Smooth muscle cell of the brain vasculature (primary cell): Measurements from ENCODE around the gene DGCR8.
A peak's percentile ranks its signal among the peaks of the same experiment; 100 is the strongest.

ENCODE experiments used
- DNase-seq: peaks from one replicate; pipeline ENCODE4 v3.0.0-alpha.2; 2012; ENCODE audit warnings: low read depth, low spot score

DGCR8 gene

DNA sequence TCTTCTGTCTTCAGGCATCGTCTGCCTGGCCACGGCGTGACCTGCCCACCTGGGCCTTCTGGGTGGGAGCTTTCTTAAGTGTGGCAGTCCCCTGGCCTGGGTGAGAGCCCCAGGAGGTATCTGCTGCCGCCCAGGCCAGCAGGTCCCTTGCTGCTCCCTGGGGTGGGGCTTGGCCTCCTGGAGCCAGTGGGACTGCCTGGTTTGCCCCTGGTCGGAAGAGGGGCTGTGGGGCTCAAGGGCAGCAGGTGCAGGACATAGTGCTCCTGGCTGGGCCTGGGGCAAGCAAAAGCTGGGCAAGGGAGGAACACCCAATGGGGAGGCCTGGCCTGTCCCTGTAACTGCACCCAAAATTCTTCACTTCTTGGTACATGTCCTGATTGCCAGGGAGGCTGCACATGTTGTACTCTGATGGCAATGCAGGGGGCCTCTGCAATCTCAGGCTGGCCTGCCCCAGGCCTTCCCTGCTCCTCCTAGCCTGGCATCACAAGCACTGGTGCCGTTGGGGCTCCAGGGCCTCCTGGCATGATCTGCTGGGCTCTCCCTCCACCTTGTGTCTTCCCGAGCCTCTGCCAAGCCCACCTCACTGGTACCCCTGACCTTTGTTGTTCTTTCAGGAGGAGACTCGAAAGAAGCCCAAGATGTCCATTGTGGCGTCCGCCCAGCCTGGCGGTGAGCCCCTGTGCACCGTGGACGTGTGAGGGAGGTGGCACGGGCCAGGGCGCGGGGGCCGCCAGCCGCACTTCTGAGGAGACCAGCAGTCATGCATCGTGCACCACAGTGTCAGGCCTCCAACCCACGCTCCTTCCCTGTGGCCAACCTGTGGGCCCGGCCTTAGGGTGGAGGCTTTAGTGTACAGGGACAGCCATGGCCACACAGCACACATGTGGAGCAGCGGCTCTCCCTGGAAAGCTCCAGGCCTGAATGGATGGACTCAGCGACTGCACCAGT, 29.6 kb downstream of the DGCR8 start:
- no peak for DNase-seq

DNA sequence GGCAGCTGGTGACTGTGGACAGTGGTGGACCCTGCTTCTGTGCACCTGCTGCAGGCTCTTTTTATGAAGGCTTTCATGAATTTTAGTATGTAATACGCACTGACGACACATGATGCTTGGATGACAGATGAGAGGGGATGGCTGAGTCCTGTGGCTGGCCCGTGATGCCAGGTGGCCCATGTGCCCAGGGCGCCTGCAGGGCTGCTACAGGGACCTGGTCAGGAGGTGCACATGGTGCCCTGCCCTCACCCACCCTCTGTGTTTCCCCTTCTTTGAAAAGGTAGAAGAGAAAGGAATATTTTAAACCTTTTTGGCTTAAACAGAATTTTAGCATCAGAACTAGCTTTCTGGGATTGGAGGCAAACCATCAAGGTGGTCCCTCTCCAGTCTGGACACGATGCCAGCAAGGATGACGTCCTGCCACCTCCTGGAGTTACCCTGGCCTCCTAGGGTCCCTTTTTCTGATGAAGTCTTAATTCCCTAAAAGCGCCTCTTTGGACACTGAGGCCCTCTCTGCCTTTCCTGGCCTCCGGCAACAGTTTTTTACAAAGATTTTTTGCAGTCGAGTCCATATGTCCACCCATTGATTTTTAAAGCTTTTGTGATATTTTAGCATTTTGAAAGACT, 30.4 kb downstream of the DGCR8 start:
- no peak for DNase-seq

DNA sequence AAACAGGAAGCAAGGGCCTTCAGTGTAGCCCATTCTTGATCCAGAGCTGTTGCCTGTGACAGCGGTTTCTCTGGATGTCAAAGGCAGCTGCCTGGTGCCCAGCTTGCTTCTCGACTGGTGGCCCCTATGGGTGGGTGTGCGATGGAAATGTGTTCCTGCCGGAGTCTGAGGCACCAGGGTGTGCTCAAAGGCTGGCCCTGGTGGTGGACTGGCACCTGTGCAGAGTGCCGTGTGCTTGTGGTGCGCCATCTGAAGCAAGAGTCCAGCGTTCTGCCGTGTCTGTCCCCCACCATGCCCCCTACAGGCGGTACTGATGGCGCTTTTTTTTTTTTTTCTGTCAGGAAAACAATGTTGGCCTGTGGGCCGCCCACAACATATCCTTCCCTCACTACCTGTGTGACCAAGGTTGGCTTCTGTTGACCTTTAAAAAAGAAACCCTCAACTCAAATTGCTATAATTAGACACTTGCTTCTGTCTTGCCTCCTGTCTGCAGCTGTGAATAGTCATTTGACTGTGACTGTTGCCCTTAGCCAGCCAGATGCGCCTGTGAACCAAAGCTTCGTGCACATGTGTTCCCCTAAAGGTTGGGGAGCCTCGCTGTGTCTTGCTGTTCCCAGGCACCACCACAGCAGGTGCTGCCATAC, 31.1 kb downstream of the DGCR8 start:
- DNase-seq = no peak

DNA sequence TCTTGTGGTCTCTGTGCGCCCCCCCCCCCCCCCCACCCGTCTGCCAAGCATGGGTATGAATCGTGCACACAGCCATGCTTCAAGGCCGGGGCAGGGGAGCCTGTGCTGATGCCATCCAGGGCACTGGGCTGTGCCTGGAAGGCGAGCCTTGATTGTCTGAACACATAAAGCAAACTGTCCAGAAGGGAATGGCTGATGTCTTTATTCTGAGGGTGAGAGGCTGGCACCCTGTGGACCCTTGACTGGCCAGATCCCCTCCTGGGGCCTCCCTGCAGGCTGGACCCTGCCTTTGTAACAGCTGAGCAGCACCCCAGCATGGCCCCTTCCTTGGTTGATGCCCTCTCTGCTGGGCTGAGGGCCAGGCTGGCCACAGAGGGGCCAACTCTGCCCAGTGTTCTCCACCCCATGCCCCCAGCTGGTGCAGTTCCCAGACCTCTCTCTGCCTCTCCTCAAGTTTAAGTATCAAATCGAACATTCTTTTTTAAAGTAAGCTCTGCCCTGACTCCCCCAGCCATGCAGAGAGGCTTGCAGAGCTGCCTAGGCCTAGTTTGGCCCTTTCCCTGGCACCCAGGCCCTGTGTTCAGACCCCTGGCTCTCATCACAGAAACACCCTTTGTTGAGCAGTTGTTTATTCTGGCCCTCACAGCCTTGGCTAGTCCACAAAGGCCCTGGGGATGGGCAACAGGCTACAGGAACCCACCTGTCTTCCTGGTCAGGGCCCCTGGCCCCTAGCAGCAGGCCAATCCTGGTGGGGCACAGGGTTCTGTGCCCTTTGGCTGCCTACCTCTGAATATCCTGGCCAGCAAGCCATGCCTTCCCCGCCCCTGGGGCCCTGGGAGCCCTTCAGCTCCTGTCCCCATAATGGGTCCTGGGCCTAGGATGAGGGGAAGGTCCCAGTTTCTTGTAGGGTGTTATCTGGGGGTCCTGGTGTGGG, 31.9 kb downstream of the DGCR8 start:
- DNase-seq = no peak

DNA sequence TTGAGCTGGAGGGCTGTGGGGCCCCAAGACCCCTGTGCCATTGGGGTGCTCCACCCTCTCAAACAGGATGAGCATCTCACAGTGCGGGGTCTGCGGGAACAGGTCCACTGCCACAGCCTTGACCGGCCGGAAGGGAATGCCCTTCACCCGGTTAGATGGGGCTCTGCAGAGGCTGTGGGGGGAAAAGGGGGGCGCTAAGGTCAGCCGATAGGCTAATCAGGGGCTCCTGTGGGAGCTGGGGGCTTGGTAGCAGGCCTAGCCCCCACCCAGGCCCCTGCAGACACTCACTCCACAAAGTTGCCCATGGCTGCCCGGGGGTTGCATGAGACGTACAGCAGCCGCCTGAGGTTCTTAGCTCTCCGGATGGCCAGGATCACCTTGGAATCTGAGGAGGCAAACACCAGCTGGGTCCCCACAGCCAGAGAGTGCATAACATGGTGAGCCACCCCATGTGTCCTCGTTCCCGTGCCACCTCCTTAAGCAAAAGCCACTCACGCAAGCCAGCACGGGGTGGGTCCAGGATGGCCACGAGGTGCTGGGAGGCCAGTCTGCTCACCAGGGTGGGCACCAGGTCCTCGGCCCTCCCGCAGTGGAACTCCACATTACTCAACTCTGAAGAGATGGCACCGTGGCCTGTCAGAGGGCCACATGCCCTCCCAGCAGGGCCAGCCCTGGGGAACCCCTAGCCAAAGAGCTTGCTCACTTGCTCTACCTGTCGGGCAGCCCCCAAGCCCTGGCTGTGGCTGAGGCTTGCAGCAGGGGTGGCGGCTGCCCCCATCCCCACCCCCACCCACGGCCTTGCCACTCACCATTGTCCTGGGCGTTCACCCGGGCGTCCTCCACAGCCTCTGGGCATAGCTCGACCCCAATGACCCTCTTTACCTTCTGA, 32.8 kb downstream of the DGCR8 start:
- DNase-seq = no peak

DNA sequence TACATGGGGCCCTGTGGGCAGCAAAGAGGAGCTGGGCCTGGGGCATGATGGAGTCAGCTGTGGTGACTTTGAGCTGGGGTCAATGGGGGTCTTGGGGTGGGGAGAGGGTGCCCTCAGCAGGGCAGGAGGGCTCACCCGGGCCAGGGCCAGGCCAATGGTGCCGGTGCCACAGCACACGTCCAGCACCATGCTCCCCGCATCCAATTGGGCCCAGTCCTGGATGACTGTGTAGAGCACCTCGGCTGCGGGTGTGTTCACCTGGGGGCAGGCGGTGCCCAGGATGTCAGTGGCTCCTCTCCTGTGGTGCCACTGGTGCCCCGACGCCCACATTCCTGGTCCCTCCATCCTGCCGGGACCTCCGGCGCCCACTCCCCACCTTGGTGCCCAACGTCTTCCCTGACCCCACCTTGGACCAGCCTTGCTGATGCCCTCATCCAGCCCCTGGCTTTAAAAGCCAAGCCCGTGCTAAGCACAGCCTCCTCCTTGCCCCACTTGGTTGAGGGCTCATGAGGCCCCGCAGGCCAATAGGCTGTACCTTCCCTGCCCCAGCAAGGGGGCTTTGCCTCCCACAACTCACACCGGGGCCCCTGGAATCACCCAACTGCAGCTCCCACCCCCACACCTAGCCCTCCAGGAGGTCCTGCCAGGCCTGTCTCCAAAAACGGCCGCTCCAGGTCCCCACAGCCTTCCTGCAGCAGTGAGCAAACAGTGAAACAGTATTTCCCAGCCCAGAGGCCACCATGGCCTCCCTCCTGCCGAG, 33.7 kb downstream of the DGCR8 start:
- DNase-seq = no peak

DNA sequence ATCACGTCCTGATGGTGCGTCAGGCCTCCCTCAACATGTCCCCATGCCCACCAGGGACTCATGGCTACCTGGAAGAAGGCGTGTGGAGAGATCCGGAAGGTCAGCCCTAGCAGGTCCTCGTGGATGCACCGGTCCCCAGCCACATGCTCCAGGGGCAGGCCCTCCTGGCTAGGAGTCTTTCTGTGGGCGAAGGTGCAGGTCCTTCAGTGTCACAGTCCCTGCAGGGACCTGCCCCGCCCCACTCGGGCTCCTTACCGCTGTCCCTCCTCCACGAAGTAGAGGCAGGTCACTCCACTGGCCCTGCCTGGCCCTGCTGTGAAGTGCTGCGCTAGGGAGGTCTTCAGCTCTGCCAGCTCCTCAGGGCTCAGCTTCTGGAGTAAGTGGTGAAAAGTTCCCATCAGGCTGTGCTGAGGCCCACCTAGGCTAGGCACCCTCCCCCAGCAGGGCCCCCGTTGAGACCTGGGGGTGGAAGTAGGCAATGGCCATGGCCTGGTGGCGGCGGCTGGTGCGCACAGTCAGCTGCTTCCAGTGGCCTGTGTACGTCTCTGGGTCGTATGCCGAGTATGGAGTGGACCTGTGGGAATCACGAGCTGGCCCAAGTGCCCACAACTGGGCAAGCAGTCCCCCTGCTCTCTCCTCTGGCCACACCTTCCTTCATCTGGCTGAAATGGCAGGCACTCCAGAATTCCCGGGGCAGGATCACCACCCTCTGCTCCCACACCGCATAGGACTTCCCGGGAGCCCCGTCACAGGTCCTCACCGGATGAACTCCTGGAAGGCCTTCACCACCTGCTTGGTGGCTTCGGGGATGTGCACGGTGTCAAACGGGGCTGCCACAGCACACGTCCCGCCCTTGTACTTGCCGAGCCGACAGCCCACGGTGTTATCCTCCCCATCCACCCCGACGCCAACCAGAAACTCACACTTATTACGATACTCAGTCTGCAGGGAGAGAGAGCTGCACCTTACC, 34.8 kb downstream of the DGCR8 start:
- no peak for DNase-seq

DNA sequence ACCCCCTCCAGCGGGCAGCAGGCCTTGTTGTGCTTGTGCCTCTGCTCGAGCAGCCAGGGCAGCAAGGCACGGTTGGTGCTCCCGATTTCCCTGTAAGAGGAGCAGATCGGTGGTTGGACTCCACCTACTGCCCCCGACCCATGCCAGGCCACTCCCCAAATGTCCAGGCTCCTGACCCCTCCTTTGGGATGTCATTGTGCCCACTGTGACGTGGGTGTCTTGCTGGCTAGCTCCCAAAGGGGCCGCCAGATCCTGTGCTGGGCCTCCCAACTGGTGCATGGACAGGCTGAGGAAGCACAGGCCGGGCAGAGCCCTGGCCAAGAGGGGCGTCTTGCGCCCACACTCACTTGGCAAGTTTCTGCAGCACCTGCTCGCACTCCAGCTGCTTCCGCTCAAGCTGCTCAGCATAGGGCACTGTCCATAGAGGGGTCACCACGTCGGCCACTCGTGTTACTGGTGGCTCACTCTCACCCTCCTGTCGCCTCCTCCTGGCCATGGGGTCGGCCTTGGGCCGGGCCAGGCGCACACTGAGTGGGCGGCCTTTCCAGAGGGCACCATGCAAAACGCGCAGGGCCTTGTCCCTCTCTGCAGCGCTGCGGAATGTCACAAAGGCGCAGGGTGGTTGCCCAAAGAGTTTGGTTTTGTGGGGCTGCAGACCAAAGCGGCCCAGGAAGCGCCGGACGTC, 35.8 kb downstream of the DGCR8 start, which contains the start of gene RANBP1:
RANBP1 (plus strand) TSS at position 414 of the 685 bp plus-strand sequence; CDS start at position 495, 81 bp downstream.
- DNase-seq = no peak

DNA sequence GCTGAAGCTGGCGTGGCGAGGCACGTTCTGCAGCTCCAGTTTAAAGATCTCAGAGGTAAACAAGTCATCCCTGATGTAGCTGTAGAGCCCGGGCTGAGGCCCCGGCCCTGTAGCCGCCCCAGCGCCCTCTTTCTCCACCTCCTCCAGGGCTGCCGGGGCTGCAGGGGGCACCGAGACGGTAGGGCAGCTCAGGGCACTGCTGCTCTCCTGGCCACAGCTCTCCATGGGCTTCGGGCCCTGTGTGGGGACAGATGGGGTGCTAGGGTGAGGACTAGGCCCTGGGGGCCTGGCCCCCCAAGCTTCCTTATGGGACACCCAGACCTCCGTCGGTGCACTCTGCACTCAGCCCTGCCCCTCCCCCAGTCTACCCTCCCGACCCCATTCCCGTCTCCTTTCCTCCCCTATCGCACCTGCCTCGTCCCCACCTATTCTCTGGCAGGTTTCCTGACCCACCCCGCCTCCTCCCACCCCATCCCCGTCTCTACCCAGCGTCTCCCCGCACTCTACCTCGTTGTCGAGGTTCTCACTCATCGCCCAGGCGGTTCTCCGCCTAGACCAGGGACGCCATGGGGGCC, 36.4 kb downstream of the DGCR8 start:
- no peak for DNase-seq

DNA sequence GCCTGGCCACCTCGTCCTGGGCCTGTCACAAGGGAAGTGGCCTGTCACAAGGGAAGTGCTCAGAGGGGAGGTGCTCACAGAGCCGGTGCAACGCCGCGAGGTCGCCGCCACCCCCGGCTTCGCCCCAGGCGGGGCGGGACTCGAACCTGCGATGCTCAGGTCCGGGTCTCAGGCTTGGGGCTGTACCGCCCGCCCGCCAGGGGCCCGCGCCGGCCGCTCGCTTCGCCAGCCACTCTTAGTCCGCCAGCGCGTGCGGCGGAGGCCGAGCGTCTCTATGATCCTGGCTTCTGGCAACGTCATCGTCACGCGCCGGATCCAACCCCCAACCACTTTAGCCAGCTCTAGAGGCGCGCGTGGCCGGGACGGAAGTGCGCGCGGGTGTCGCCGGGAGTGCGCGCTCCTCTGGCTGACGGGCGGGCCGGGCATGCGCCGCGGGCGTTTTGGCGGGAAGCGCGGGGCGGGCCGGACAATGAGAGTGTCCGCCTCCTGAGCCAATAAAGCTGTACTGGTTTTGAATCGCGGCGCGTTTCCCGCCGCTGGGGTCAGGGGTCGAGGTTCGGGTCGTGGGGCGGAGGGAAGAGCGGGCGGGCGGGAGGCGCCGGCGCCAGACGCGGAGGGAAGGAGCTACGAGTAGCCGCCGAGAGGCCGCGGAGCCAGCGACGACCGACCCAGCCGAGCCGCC, 37.1 kb downstream of the DGCR8 start, which contains the start of gene TRMT2A:
TRMT2A (minus strand) TSS at position 276 of the 682 bp plus-strand sequence. CDS start 320 bp downstream, outside the sequence.
- DNase-seq = peak; percentile 97

DNA sequence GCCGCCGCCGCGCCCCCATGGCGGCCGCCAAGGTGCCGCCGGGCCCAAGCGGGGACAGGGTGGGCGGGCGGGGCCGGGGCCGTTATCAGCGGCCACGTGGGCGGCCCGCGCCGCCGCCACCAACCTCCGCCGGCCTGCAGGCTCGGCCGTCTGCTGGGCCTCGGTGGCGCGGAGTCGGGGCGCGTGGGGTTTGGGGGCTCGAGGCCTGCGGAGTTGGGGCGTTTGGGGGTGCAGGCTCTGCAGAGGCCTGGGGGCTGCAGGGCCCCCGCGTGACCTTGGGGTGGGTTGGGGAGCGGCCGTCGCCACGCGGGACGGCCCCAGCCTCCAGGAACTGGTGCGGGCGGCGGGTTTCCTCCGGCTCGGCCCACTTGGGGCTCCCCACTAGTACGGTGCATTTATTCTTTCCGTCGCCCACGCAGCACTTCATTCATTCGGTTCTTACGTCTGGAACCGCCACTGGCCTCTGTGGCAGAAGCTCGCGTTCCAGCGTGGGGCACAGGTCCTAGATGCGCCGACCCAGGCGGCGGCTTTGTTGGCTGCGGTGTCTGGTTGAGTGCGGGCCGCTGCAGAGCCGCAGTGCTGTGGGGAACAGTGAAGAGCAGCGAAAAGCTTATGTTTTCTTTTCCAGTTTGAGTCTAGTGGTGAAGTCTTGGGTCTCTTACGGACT, 37.7 kb downstream of the DGCR8 start:
- DNase-seq = no peak

DNA sequence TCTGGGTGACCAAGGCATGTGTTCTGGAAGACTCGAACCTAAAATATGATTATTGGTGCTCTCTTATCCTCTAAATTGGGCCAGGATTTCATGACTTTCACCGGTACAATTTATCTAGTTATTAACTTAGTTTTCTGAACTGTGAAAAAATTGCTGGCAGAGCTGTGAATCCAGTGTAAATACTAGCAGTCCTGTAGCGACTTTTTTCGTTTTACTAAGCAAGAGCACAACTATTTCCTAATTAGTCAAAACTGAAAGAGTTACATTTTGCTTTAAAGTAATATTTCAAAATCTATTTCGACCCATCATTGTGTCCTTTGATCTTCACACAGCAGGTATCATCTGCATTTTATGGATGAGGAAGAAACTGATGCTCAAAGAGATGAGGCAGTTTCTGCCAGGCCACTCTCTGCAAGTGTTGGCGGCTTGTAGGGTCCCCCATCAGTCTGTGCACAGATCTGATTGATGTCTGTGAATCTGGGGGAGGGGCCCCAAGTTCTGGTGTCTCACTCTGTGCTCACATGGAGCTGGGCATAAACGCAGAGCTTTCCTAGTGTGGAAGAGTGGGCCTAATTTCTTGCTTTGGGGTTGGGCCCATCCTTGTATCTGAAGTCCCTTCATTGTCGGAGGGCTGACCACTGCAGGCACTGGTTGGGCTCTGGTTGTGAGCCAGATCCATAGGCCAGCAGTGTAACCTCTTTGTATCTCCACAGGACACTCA, 38.4 kb downstream of the DGCR8 start:
- DNase-seq = no peak

DNA sequence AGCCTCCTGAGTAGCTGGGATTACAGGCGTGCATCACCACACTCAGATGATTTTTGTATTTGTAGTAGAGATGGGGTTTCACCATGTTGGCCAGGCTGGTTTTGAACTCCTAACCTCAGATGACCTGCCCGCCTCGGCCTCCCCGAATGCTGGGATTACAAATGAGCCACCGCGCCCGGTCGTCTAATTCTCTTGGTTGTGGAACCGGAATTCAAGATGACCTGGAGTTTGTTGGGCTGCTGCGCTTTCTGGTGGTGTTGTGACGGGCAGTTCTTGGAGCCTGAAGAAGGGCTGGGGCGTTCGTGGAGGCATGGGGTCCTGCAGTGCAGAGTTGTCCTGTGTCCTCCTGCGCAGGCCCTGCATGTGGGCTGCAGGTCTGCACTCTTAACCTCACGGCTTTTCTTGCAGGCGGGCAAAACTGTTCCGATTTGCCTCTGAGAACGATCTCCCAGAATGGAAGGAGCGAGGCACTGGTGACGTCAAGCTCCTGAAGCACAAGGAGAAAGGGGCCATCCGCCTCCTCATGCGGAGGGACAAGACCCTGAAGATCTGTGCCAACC, 41.9 kb downstream of the DGCR8 start:
- DNase-seq = no peak

DNA sequence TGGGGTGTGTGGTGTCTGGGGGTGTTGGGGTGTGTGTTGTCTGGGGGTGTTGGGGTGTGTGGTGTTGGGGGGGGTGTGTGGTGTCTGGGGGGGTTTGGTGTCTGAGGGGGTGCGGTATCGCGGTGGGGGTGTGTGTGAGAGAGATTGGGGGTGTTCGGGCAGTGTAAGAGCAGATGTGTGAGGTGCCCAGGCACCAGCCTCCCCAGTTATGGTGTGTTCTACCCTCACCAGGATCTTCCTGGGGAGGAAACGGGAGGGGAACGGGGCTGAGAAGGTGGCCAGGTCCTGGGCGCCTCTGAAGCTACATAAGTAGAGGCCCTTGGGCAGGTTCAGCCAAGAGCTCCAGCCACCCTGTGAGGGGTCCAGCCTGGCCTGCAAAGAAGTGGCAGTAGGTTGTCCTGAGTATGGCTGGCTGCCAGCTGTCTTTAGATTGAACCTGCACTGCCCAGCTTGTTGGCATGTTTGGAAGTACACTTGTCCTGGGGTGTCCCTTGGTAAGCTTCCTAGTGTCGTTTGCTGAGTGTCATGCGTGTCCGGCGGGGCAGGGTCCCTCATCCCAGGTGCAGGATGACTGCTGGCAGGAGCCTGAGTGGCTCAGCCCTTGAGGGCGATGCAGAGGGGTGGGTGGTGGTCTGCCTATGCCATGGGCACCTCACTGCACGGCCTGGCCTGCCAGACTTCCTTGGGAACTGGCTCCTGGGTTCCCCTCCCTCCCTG, 43.5 kb downstream of the DGCR8 start:
- no peak for DNase-seq
